Adrenal gland (tissue), 12 donors: ENCODE measurements around the gene PRR5. TPM values are rescaled to one million over a fixed set of nuclear protein-coding genes. Genes with fewer than 3 reads are reported as not detected.

Source experiments
- DNase-seq, 7 donors: peaks; one replicate each; pipeline ENCODE4 v3.0.0-alpha.2; 2019 to 2020
- H3K27ac ChIP-seq, 5 donors: fragments of 200-600 bp; sonication (generic) in 4 of 5; 1 replicate in 3 of 5; 2 replicates in 2 of 5; pipeline versions ENCODE4 v1.5.1 to v1.8.0; 2016 to 2020; ENCODE audit warnings: mild to moderate bottlenecking in 1 of 5
- H3K27me3 ChIP-seq: fragments of 200-600 bp; 2 replicates; pipeline ENCODE4 v1.8.0; 2021
- H3K36me3 ChIP-seq, 2 donors: fragments of 200-600 bp; replicated peaks in 1 of 2; 1 replicate in 1 of 2; 2 replicates in 1 of 2; pipeline versions ENCODE4 v1.5.1 to v1.8.0; 2018 to 2022
- H3K4me1 ChIP-seq, 2 donors: fragments of 200-600 bp; replicated peaks in 1 of 2; 1 replicate in 1 of 2; 2 replicates in 1 of 2; pipeline versions ENCODE4 v1.5.1 to v1.8.0; 2018 to 2021
- H3K4me3 ChIP-seq, 4 donors: fragments of 200-600 bp; sonication (generic) in 3 of 4; one replicate each; pipeline ENCODE4 v1.5.1; 2016 to 2018
- H3K9me3 ChIP-seq, 3 donors: fragments of 200-600 bp; sonication (generic) in 1 of 3; replicated peaks in 1 of 3; 1 replicate in 2 of 3; 2 replicates in 1 of 3; pipeline versions ENCODE4 v1.5.1 to v1.8.0; 2016 to 2021
- POLR2A ChIP-seq, 2 donors: fragments of 450-650 bp; IDR thresholded peaks; one replicate each; pipeline ENCODE4 v1.6.1; 2017; ENCODE audit warnings: antibody characterized with exemption in 2 of 2, mild to moderate bottlenecking in 2 of 2, moderate library complexity in 1 of 2
- WGBS, 4 donors: extraction: QIAGEN DNeasy Blood & Tissue Kit in 2 of 4; methylation state at CpG; one replicate each; pipeline versions ENCODE4 v1.1.5 to v1.1.7; 2013 to 2017; 5-methylcytosine and 5-hydroxymethylcytosine counted together
- intact Hi-C, 2 donors: fragments of 100-400 bp; cut with DNase I; formaldehyde crosslinking; loops; one replicate each; pipeline versions ENCODE4 v1.14.1 to v1.15.0; 2022 to 2023
- polyA plus RNA-seq, 3 donors: library from polyadenylated mRNA; stranded (reverse); fragments of 200-250 nt in 2 of 3; fragments of 350-450 nt in 1 of 3; fragmentation: Illumina TruSeq in 1 of 3; extraction: RNeasy Lipid Tissue Mini Kit (QIAGEN cat#74804) in 1 of 3; gene quantifications; one replicate each; pipeline ENCODE4 v1.2.3, GENCODE V29; 2013 to 2014
- total RNA-seq, 9 donors: library from RNA; depleted of rRNA in 4 of 9; stranded (reverse); fragments of >200 nt in 4 of 9; fragments of 120-200 nt in 1 of 9; fragmentation: NEBNext Ultra II Directional in 1 of 9; extraction: Animal tissue kit (Norgen Biotek cat#: 25700) in 1 of 9; gene quantifications; one replicate each; pipeline versions ENCODE4 v1.1.0 to v1.2.4, GENCODE V29; 2013 to 2023
- TF ChIP-seq, protein P1 (sequence below), 6 experiments: fragments of 450-650 bp in 4 of 6; fragments of 200-600 bp in 2 of 6; sonication (generic) in 1 of 6; IDR thresholded peaks; 1 replicate in 5 of 6; 2 replicates in 1 of 6; pipeline versions ENCODE4 v1.5.1 to v1.8.0; 2016 to 2021; ENCODE audit warnings: antibody characterized with exemption in 6 of 6, mild to moderate bottlenecking in 2 of 6, moderate library complexity in 1 of 6
- donor health status: healthy with polysubstance abuse.
- donor health status: Bipolar disorder and iron deficiency.
- donor health status: DM: yes; HTN: yes; CAD: no.
- donor health status: DM: no; HTN: no; CAD: no.
- donor health status: DM: no; HTN: no; CAD: no.
- donor health status: DM: yes; HTN: yes; CAD: no.

PRR5 gene
- total and polyA plus RNA-seq, 12 donors: 1.7 to 21.4 (median 11.7) TPM

DNA sequence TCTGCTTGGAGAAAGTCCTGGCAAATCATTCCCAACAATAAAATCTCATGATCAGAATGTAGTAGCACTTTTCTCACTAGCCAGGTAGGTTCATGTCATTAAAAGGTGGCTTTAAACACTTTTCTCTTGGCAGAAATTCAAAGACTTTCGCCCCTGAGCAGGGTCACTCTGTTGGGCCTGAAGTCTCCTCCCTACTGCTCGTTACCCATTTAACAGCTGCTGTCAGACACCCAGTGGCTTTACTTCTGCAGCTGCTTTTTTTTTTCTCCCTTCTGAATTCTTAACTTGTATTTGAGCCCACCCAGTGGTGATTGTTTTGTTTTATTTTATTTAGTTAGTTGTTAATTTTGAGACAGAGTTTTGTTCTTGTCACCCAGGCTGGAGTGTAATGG lies 75.4 kb downstream of the PRR5 start:
- no peak for DNase-seq
- H3K36me3 ChIP-seq: no peaks in the 10 kb centered on the region
- no peak overlapping the region for H3K4me3 ChIP-seq
- H3K27me3 ChIP-seq: no peaks in the 10 kb centered on the region
- no peak for TF ChIP-seq POLR2A (IDR thresholded peaks at IDR 0.05)
- TF ChIP-seq, protein P1, sequence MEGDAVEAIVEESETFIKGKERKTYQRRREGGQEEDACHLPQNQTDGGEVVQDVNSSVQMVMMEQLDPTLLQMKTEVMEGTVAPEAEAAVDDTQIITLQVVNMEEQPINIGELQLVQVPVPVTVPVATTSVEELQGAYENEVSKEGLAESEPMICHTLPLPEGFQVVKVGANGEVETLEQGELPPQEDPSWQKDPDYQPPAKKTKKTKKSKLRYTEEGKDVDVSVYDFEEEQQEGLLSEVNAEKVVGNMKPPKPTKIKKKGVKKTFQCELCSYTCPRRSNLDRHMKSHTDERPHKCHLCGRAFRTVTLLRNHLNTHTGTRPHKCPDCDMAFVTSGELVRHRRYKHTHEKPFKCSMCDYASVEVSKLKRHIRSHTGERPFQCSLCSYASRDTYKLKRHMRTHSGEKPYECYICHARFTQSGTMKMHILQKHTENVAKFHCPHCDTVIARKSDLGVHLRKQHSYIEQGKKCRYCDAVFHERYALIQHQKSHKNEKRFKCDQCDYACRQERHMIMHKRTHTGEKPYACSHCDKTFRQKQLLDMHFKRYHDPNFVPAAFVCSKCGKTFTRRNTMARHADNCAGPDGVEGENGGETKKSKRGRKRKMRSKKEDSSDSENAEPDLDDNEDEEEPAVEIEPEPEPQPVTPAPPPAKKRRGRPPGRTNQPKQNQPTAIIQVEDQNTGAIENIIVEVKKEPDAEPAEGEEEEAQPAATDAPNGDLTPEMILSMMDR (IDR thresholded peaks at IDR 0.05): no peak
- intact Hi-C loops: no loop called here
- no peak overlapping the region for H3K27ac ChIP-seq
- WGBS, 4 donors: 72 to 84% (median 82%) methylated on average over 2 of the region's 2 CpGs
- no peaks in the 10 kb centered on the region for H3K4me1 ChIP-seq
- peaks cover 0 to 12% (median 0%) of the 10 kb centered on the region in 3 donors for H3K9me3 ChIP-seq

DNA sequence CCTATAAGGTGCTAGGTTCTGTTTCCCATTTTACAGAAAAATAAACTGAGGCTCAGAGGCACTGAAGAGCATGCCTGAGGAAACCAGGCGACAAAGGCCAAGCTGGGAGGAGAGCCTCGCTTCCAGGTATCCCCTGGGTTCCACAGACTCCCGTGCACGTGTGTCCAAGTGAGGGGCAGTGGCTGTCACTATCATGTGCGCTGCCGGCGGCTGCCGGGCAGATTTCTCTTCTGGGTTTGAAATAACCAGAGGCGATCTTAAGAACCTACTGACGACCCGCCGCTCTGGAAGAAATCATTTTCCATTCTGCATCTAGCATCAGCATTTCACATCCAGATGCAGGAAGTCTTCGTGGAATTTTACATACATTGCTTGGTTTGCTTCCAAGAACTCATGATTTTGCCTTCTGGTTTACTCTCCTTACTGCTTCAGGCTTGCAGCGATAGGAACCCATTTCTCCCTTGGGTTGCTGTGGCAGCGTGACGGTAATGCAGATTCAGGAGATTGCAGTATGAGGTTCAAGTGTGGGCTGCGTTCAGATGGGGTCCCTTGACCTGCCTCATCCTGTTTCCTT lies 79.0 kb downstream of the PRR5 start:
- DNase-seq: no peak
- TF ChIP-seq POLR2A (IDR thresholded peaks at IDR 0.05): no peak
- TF ChIP-seq, protein P1 (IDR thresholded peaks at IDR 0.05): no peak
- Histone ChIP-seq H3K9me3 (no peaks in the 10 kb centered on the region), H3K4me3 (no peak overlapping the region), H3K4me1 (no peaks in the 10 kb centered on the region), H3K36me3 (no peaks in the 10 kb centered on the region), H3K27ac (no peak overlapping the region), H3K27me3 (no peaks in the 10 kb centered on the region)
- WGBS, 4 donors: 79 to 85% (median 82%) methylated on average over 15 to 17 of the region's 17 CpGs
- intact Hi-C loops: no loop called here

DNA sequence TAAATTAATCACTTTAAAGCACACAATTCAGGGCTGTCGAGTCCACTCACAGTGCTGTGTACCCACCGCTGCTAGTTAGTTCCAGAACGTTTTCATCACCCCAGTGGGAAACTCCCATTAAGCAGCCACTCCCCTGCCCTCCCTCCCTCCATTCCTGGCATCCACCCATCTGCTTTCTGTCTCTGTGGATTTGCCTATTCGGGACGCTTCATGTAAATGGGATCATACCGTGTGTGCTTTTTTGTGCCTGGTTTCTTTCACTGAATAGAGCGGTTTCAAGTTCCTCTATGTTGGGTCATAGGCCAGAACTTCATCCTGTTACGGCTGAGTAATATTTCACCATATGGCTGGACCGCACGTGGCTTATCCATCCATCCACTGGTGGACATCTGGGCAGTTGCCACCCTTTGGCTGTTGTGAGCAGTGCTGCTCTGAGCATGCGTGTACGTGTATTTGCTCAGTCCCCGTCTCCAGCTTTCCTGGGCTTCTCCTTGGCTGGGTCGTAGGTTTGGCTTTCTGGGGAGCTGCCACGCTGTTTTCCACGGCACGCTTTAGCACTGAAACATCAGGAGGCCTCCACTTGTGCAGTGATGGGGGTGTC lies 80.5 kb downstream of the PRR5 start:
- 70 to 74% (median 72%) methylated on average over 17 of the region's 17 CpGs for WGBS, 4 donors
- H3K36me3 ChIP-seq: no peaks in the 10 kb centered on the region
- no peak overlapping the region for H3K27ac ChIP-seq
- TF ChIP-seq, protein P1 (IDR thresholded peaks at IDR 0.05): no peak
- no peak for TF ChIP-seq POLR2A (IDR thresholded peaks at IDR 0.05)
- no peaks in the 10 kb centered on the region for H3K9me3 ChIP-seq
- no peaks in the 10 kb centered on the region for H3K4me1 ChIP-seq
- no peak for DNase-seq
- no peaks in the 10 kb centered on the region for H3K27me3 ChIP-seq
- no peak overlapping the region for H3K4me3 ChIP-seq
- intact Hi-C loops: no loop called here

DNA sequence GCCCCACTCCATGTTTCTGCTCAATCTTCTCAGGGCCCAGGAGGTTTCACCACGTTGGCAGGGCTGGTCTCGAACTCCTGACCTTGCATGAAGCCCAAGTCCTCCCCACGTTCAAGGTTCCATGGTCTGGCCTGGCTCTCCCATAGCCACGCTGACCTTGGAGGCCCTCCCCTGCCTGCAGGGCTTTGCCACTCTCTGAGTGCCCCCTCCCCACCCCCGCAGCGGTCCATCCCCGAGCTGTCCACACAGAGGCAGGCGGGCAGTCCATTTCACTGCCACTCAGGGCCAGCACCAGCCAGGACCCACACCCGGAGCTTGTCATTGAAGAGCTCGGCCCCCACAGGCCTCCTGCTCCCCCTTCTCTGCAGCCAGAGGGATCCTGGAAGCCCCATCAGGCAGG lies 81.1 kb downstream of the PRR5 start:
- H3K36me3 ChIP-seq: no peaks in the 10 kb centered on the region
- no peaks in the 10 kb centered on the region for H3K9me3 ChIP-seq
- H3K4me3 ChIP-seq: no peak overlapping the region
- no peaks in the 10 kb centered on the region for H3K27me3 ChIP-seq
- WGBS, 4 donors: 54 to 57% methylated on average over 9 to 10 of the region's 10 CpGs; no CpG with 5 or more reads in 2 of the 4 donors
- H3K4me1 ChIP-seq: no peaks in the 10 kb centered on the region
- H3K27ac ChIP-seq: no peak overlapping the region
- no peak for DNase-seq
- intact Hi-C loops: no loop called here
- no peak for TF ChIP-seq POLR2A (IDR thresholded peaks at IDR 0.05)
- TF ChIP-seq, protein P1 (IDR thresholded peaks at IDR 0.05): no peak
